ENCODE measurements around the gene GTF2F1. TPM values are rescaled to one million over a fixed set of nuclear protein-coding genes. Genes with fewer than 3 reads are reported as not detected.
"Not testable (repeated sequence)": the region's sequence is repeated elsewhere in the genome, so short reads cannot be mapped to it uniquely, and the experiment has no call there.

The GTF2F1 gene
- total RNA-seq, 2 experiments from 2014 or later: 67.0 to 70.9 TPM

GRCh38 chr19:6413721-6414643 lies 21.0 kb upstream of the GTF2F1 start:
- intact Hi-C loops (cut with micrococcal nuclease): no loop called here

GRCh38 chr19:6413291-6413690 lies 20.3 kb upstream of the GTF2F1 start:
- intact Hi-C loops (cut with micrococcal nuclease): no loop called here
- H3K4me1 Mint-ChIP-seq (ENCODE audit: low read depth): no peaks in the 10 kb centered on the region
- ChIA-PET POLR2A (no interaction called here), CTCF (interaction anchor here (1.4 kb wide), 1 partner anchor 103 kb away, joined by 3 read pairs; no protein-coding TSS in a partner anchor)
- peaks cover 31% of the 10 kb centered on the region for H3K36me3 Mint-ChIP-seq
- no peak for DNase-seq
- H3K4me3 Mint-ChIP-seq: no peak overlapping the region
- H3K9me3 Mint-ChIP-seq: no peaks in the 10 kb centered on the region
- no peaks in the 10 kb centered on the region for H3K27me3 Mint-ChIP-seq
- no peak overlapping the region for H3K27ac Mint-ChIP-seq

More at GRCh38 chr19:6413721-6414643, 21.0 kb upstream of the GTF2F1 start:
- H3K27ac Mint-ChIP-seq: no peak overlapping the region
- no peak overlapping the region for H3K4me3 Mint-ChIP-seq
- CTCF ChIA-PET: no interaction called here
- H3K9me3 Mint-ChIP-seq: no peaks in the 10 kb centered on the region
- POLR2A ChIA-PET: no interaction called here
- DNase-seq: no peak
- H3K27me3 Mint-ChIP-seq: no peaks in the 10 kb centered on the region
- H3K4me1 Mint-ChIP-seq (ENCODE audit: low read depth): no peaks in the 10 kb centered on the region
- H3K36me3 Mint-ChIP-seq: peaks cover 38% of the 10 kb centered on the region

GRCh38 chr19:6412447-6413091 lies 19.6 kb upstream of the GTF2F1 start:
- Mint-ChIP-seq H3K9me3 (no peaks in the 10 kb centered on the region), H3K4me1 (ENCODE audit: low read depth) (no peaks in the 10 kb centered on the region), H3K4me3 (no peak overlapping the region), H3K27ac (no peak overlapping the region), H3K27me3 (no peaks in the 10 kb centered on the region), H3K36me3 (peaks cover 29% of the 10 kb centered on the region)
- ChIA-PET CTCF (interaction anchor here (0.6 to 1.8 kb wide), 4 partner anchors 12 to 104 kb away, joined by 3 to 5 read pairs (median 3); partner anchors contain the start of gene KHSRP), POLR2A (interaction anchor here (1.0 kb wide), 1 partner anchor 12 kb away, joined by 3 read pairs; the partner anchor contains the start of gene KHSRP)
- DNase-seq: peak; percentile 67
- intact Hi-C loops (cut with micrococcal nuclease): no loop called here

GRCh38 chr19:6412061-6412446 lies 19.1 kb upstream of the GTF2F1 start:
- POLR2A ChIA-PET: interaction anchor here (1.0 kb wide), 1 partner anchor 13 kb away, joined by 3 read pairs; the partner anchor contains the start of gene KHSRP
- CTCF ChIA-PET: interaction anchor here (1.4 to 1.8 kb wide), 3 partner anchors 14 to 194 kb away, joined by 3 to 5 read pairs (median 3); no protein-coding TSS in a partner anchor
- no peak overlapping the region for H3K27ac Mint-ChIP-seq
- H3K4me3 Mint-ChIP-seq: no peak overlapping the region
- no peak for DNase-seq
- H3K27me3 Mint-ChIP-seq: no peaks in the 10 kb centered on the region
- intact Hi-C loops (cut with micrococcal nuclease): no loop called here
- no peaks in the 10 kb centered on the region for H3K4me1 Mint-ChIP-seq (ENCODE audit: low read depth)
- peaks cover 26% of the 10 kb centered on the region for H3K36me3 Mint-ChIP-seq
- H3K9me3 Mint-ChIP-seq: no peaks in the 10 kb centered on the region

GRCh38 chr19:6409346-6409745 lies 16.4 kb upstream of the GTF2F1 start:
- intact Hi-C loops (cut with micrococcal nuclease): no loop called here
- POLR2A ChIA-PET: no interaction called here

GRCh38 chr19:6406401-6406800 lies 13.4 kb upstream of the GTF2F1 start:
- POLR2A ChIA-PET: no interaction called here
- Mint-ChIP-seq H3K36me3 (no peaks in the 10 kb centered on the region), H3K4me3 (no peak overlapping the region), H3K27me3 (no peaks in the 10 kb centered on the region), H3K4me1 (ENCODE audit: low read depth) (no peaks in the 10 kb centered on the region), H3K9me3 (no peaks in the 10 kb centered on the region), H3K27ac (no peak overlapping the region)
- intact Hi-C loops (cut with micrococcal nuclease): no loop called here
- CTCF ChIA-PET: no interaction called here
- DNase-seq: no peak

More at GRCh38 chr19:6409346-6409745, 16.4 kb upstream of the GTF2F1 start:
- H3K27ac Mint-ChIP-seq: no peak overlapping the region
- peaks cover 8% of the 10 kb centered on the region for H3K36me3 Mint-ChIP-seq
- CTCF ChIA-PET: no interaction called here
- no peaks in the 10 kb centered on the region for H3K27me3 Mint-ChIP-seq
- H3K9me3 Mint-ChIP-seq: no peaks in the 10 kb centered on the region
- H3K4me3 Mint-ChIP-seq: no peak overlapping the region
- DNase-seq: no peak
- no peaks in the 10 kb centered on the region for H3K4me1 Mint-ChIP-seq (ENCODE audit: low read depth)

- Mint-ChIP-seq H3K4me1 (ENCODE audit: low read depth) (no peaks in the 10 kb centered on the region), H3K4me3 (no peak overlapping the region), H3K27ac (no peak overlapping the region), H3K27me3 (no peaks in the 10 kb centered on the region), H3K36me3 (no peaks in the 10 kb centered on the region), H3K9me3 (no peaks in the 10 kb centered on the region)
- no peak for DNase-seq
- ChIA-PET CTCF (no interaction called here), POLR2A (interaction anchor here (0.6 kb wide), 1 partner anchor 286 kb away, joined by 3 read pairs; no protein-coding TSS in a partner anchor)
- intact Hi-C loops (cut with micrococcal nuclease): no loop called here
Measured at GRCh38 chr19:6402837-6403608, 10.1 kb upstream of the GTF2F1 start.

- no peaks in the 10 kb centered on the region for H3K27me3 Mint-ChIP-seq
- no peaks in the 10 kb centered on the region for H3K4me1 Mint-ChIP-seq (ENCODE audit: low read depth)
- POLR2A ChIA-PET: no interaction called here
- H3K4me3 Mint-ChIP-seq: no peak overlapping the region
- DNase-seq: no peak
- CTCF ChIA-PET: no interaction called here
- no peak overlapping the region for H3K27ac Mint-ChIP-seq
- no peaks in the 10 kb centered on the region for H3K36me3 Mint-ChIP-seq
- intact Hi-C loops (cut with micrococcal nuclease): no loop called here
- H3K9me3 Mint-ChIP-seq: no peaks in the 10 kb centered on the region
Measured at GRCh38 chr19:6402058-6402457, 9.1 kb upstream of the GTF2F1 start.

- intact Hi-C loops (cut with micrococcal nuclease); POLR2A ChIA-PET; H3K4me3 Mint-ChIP-seq; H3K36me3 Mint-ChIP-seq; H3K27me3 Mint-ChIP-seq; CTCF ChIA-PET; H3K27ac Mint-ChIP-seq; H3K4me1 Mint-ChIP-seq (ENCODE audit: low read depth); H3K9me3 Mint-ChIP-seq; DNase-seq: not testable (repeated sequence)
Measured at GRCh38 chr19:6400062-6400944, 7.3 kb upstream of the GTF2F1 start.

- CTCF ChIA-PET: no interaction called here
Measured at GRCh38 chr19:6396305-6396704, 3.3 kb upstream of the GTF2F1 start.

GRCh38 chr19:6394831-6395230 lies 1.9 kb upstream of the GTF2F1 start:
- ChIA-PET POLR2A (no interaction called here), CTCF (no interaction called here)
- DNase-seq: no peak
- Mint-ChIP-seq H3K4me3 (peak overlapping the region; percentile 25), H3K4me1 (ENCODE audit: low read depth) (peaks cover 24% of the 10 kb centered on the region), H3K9me3 (no peaks in the 10 kb centered on the region), H3K27ac (peak overlapping the region; percentile 15), H3K36me3 (peaks cover 15% of the 10 kb centered on the region), H3K27me3 (no peaks in the 10 kb centered on the region)
- intact Hi-C loops (cut with micrococcal nuclease): no loop called here

More at GRCh38 chr19:6396305-6396704, 3.3 kb upstream of the GTF2F1 start:
- H3K9me3 Mint-ChIP-seq: no peaks in the 10 kb centered on the region
- intact Hi-C loops (cut with micrococcal nuclease): no loop called here
- no peak overlapping the region for H3K4me3 Mint-ChIP-seq
- no peak overlapping the region for H3K27ac Mint-ChIP-seq
- peaks cover 9% of the 10 kb centered on the region for H3K36me3 Mint-ChIP-seq
- no peaks in the 10 kb centered on the region for H3K27me3 Mint-ChIP-seq
- POLR2A ChIA-PET: no interaction called here
- H3K4me1 Mint-ChIP-seq (ENCODE audit: low read depth): peaks cover 20% of the 10 kb centered on the region
- DNase-seq: no peak

Measured in activated CD4-positive, alpha-beta memory T cell treated with anti-CD3 and anti-CD28 coated beads for 36 hours (primary cell).